Panc1 (cell line): Measurements from ENCODE around the gene LAMC3.

Experiments
- POLR2AphosphoS5 ChIP-seq: IDR thresholded peaks from 2 replicates; pipeline ENCODE4 v1.6.1; 2012; ENCODE audit warnings: mild to moderate bottlenecking, low read depth, low read length, moderate library complexity
- TF ChIP-seq, protein P1 (sequence below): fragments of 450-650 bp; IDR thresholded peaks from 2 replicates; pipeline ENCODE4 v1.5.1; 2017; ENCODE audit warnings: mild to moderate bottlenecking

DNA sequence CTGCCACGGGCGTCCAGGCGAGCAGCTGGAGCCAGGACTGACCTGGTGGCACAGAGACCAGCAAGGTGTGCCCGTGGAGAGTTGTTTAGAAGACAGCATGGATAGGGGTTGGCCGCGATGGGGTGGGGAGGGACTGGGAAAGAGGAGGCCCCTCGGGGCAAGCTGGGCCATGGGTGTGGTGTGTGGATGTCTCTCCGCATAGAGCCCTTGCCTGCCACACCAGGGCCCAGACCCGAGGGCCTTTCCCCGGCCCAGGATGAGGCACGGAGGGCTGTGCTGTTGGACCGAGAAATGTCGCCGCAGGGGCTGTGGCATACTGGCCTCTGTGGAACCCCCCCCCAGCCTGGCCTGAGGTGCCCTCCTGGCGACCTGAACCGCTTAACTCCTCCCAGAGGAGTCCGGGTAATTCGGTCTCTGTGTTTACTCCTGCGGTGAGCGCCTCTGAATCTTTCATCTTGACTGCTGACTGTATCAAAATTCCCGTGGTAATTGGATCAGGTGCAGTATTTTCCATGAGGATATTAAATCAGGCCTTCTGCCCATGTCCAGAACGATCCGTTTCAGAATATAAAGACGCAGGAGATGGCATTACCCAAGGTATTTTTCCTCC is 22.5 kb upstream of the LAMC3 start:
- no peak for TF ChIP-seq POLR2AphosphoS5
- TF ChIP-seq, protein P1, sequence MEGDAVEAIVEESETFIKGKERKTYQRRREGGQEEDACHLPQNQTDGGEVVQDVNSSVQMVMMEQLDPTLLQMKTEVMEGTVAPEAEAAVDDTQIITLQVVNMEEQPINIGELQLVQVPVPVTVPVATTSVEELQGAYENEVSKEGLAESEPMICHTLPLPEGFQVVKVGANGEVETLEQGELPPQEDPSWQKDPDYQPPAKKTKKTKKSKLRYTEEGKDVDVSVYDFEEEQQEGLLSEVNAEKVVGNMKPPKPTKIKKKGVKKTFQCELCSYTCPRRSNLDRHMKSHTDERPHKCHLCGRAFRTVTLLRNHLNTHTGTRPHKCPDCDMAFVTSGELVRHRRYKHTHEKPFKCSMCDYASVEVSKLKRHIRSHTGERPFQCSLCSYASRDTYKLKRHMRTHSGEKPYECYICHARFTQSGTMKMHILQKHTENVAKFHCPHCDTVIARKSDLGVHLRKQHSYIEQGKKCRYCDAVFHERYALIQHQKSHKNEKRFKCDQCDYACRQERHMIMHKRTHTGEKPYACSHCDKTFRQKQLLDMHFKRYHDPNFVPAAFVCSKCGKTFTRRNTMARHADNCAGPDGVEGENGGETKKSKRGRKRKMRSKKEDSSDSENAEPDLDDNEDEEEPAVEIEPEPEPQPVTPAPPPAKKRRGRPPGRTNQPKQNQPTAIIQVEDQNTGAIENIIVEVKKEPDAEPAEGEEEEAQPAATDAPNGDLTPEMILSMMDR, result no peak
